HG03378 (cell line): Measurements from ENCODE around the gene DEFB118.
"Not testable (repeated sequence)": the region's sequence is repeated elsewhere in the genome, so short reads cannot be mapped to it uniquely, and the experiment has no call there.

ENCODE experiments used
- ATAC-seq: cut with Tn5 transposase; IDR thresholded peaks from one replicate; pipeline ENCODE4 v1.9.1; 2021; ENCODE audit warnings: mild to moderate bottlenecking, moderate library complexity; ENCODE audit not compliant: unreplicated experiment

DEFB118 gene, protein sequence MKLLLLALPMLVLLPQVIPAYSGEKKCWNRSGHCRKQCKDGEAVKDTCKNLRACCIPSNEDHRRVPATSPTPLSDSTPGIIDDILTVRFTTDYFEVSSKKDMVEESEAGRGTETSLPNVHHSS

DNA sequence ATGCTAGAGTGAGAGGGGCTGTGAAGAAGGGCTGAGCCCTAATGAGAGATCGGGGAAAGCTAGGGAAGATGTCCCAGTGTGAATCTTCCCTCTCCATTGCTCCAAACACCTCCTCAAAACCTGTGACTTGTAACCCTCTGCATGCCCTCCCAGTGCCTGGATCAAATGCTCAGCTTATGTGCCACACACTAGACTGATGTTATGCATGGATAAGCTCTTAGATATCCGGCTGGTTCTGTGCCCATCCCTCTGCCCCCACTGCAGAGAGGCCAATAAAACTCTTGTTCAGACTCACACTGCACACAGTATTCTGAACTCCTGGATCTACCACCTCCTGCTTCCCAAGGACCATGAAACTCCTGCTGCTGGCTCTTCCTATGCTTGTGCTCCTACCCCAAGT, at the start of gene DEFB118:
Gene DEFB118, plus strand, starts transcription at position 301 of the 400 bp plus-strand sequence. Its CDS starts 50 bp downstream, at position 351.
- ATAC-seq, result no peak

DNA sequence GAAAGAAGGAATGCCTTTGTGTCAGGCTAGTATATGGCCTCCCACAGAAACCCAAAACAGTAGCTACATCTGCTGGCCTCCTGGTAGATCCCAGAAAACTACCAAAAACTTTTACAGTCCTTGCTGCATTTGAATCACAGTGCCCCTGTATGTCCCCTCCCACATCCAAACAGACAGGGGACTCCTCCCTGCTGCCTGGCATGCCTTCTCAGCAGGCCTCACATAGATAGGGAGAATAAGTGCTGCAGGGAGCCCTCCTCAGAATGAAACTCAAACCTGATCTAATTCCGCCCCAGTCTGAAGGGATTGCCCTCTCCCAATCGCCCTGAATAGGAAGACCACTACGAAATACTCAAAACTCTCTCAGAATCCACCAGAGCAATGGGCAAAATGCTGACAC, 45.9 kb upstream of the DEFB118 start:
- ATAC-seq, result no peak

DNA sequence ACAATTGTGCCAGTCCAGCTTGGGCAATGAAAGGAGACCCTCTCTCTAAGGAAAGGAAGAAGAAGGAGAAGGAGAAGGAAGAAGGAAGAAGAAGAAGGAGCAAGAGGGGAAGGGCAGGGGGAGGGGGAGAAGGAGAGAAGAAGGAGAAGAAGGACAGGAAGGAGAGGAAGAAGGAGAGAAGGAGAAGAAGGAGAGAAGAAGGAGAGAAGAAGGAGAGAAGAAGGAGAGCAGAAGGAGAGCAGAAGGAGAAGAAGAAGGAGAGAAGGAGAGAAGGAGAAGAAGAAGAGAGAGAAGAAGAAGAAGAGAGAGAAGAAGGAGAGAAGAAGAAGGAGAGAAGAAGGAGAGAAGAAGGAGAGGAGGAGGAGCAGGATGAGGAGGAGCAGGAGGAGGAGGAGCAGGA, 37.5 kb upstream of the DEFB118 start:
- no peak for ATAC-seq

DNA sequence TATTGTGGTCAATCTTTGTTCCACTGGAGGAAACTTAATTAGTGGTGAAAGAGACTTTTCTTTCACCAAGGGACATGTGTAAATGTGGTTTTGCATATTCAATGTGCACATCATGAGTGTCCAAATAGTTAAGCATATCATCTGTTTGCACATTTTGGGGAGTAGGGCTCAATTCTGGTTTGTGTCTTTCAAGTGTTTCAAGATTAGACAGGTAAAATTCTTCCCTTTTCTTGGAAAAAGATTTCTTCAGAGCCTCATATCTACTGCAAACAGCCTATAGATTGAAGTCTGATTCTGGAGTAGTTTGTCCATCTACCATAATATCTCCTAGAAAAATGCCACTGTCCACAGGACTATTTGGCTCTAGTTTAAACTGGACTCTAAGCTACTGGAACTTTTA, 26.9 kb upstream of the DEFB118 start:
- no peak for ATAC-seq

DNA sequence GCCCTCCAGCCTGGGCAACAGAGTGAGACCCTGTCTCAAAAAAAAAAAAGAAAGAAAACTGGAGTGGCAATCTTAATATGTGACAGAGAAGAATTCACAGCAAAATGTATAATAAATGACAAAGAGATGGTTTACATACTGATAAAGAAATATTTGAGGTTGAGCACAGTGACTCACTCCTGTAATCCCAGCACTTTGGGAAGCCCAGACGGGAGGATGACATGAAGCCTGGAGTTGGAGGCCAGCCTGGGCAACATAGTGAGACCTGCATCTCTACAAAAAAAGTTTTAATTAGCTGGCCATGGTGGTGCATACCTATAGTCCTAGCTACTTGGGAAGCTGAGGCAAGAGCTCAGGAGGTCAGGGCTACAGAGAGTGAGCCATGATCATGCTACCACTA, 12.4 kb upstream of the DEFB118 start:
- ATAC-seq, result no peak

DNA sequence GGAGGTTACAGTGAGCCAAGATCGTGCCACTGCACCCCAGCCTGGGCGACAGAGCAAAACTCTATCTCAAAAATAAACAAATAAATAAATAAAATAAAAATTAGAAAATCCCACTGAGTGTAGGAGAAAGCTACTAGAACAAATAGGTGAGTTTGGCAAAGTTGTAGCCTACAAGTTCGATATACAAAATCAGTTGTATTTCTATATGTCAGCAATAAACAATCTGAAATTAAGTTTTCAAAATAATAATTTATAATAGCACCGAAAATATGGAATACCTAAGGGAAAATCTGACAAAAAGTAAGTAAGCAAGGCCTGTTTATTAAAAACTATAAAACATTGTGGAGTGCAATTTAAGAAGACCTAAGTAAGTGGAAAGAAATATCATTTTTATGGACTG, 5.1 kb upstream of the DEFB118 start:
- no peak for ATAC-seq

DNA sequence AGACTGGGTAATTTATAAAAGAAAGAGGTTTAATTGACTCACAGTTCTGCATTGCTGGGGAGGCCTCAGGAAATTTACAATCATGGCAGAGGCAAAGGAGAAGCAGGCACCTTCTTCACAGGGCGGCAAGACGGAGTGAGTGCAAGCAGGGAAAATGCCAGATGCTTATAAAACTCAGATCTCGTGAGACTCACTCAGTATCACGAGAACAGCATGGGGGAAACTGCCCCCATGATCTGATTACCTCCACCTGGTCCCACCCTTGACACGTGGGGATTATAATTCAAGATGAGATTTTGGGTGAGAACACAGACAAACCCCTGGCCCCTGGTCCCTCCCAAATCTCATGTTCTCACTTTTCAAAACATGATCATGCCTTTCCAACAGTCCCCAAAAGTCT, 4.1 kb upstream of the DEFB118 start:
- not testable (repeated sequence) for ATAC-seq

DNA sequence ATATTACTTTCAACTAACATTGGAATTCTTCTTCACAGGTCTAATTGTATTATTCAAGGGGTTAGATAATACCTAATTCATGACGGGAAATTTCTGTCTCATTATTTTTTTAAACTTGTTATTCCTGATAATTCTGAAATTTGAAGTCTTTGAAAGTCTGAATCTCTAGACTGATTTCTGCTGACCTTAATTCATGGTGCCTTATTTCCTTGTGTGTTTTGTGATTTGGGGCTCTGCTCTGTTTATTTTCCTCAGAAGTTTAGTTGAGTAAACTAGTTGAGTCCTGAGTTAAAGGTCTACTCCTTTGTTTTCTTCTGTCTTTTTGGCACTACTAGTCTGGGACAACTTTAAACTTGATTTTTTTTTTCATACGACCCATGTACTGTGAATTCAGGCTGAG, 5.9 kb downstream of the DEFB118 start:
- no peak for ATAC-seq

DNA sequence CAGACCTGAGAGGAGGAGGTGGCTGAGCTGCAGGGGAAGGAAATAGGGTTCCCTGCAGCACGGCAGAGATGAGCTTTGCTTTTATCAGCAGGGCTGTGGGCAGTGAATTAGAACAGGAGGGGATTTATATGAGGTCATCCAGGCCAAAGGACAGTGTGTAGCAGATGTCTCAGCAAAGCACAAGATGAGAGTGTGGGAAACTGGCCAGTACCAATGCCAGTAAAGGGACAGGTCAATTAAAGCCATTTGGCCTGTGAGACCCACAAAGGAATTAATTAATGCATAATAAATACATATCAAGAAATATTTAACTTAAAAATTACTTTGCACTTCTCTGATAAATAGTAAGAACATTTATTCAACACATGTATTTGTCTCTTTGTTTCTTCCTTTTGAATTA, 22.1 kb downstream of the DEFB118 start, which contains the start of gene DEFB119:
Gene DEFB119, minus strand, starts transcription at position 101 of the 400 bp plus-strand sequence. CDS start 107 bp downstream, outside the sequence.
- no peak for ATAC-seq

DNA sequence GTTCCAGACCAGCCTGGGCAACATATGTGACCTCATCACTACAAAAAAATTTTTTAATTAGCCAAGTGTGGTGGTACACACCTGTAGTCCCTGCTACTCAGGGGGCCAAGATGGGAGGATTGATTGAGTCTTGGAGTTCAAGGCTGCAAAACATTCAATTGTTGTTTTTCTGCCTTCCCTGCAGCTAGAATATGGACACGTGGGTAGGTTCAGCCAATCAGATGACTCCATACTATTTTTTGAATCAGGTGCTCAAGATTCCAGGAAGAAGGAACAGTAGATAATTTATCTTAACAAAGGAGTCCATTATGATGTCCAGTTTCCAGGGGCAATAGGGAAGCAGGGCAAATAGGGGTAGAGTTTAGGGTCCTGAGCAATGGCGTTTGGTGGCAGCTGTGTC, 24.4 kb downstream of the DEFB118 start:
- no peak for ATAC-seq

DNA sequence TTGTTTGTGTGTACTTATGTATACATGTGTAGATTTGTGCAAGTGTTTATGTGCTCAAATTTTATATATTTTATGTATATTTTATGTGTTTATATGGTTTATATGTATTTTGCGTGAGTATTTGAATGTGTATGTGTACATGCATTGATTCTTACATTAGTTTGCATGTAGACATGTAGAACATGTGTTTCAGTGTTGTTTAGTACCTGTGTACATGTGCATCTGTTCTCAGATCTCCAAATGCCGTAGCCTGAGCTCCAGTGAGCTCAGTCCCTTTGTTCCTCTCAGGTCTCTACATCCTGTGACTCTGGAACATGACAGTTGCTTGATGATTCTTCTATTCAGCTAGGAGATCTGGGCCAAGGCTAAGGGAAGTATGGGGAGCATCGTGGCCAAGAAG, 26.5 kb downstream of the DEFB118 start:
- ATAC-seq, result no peak

DNA sequence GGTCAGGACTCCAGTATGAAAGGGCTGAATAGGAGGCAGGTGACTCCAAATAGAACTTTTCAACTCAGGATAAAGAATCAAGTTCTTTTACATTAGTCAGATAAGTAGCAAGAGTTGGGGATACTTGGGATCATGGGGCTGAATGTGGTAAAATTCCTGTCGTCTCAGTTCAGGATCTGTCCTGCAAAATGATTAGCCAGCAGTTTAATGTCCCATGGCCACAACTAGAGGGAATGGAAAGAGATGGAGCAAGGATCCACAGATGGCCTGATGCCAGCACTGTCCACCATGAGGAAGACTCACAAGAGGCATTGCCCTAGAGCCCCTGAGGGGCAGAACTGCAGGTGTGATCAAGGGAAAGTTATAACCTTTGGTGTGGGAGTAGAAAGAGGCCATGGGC, 35.5 kb downstream of the DEFB118 start:
- no peak for ATAC-seq

DNA sequence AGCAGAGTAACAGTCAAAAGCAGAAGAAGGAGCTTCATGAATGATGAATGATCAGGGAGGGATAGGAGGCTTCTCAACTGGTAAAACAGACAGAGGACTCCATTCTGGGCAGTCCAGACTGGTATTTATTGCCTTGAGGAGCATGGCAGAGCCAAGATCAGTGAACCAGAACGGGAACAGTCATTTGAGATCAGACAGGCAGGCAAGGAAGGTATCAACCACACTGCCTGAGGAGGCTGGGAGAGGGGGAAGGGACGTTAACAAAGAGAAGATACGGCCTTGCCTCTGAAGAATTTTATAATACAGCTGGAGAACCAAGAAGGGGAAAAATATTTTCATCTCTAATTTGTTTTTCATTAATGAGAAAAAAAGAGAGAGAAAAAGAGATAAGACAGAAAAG, 37.7 kb downstream of the DEFB118 start, which contains the start of gene DEFB121:
Gene DEFB121, minus strand, starts transcription at position 101 of the 400 bp plus-strand sequence. Its CDS starts 63 bp downstream, at position 38.
- ATAC-seq, result no peak

DNA sequence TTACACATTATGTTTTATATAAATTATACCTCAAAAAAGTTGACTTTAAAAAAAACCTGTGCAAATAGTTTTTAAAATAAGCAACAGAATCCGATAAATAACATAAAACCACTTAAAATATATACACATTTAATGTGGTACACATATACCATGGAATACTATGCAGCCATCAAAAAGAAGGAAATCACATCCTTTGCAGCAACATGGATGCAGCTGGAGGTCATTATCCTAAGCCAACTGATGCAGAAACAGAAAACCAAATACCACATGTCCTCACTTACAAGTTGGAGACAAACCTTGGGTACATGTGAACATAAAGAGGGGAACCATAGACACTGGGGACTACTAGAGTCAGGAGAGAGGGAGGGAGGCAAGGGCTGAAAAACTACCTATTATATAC, 41.6 kb downstream of the DEFB118 start:
- no peak for ATAC-seq

DNA sequence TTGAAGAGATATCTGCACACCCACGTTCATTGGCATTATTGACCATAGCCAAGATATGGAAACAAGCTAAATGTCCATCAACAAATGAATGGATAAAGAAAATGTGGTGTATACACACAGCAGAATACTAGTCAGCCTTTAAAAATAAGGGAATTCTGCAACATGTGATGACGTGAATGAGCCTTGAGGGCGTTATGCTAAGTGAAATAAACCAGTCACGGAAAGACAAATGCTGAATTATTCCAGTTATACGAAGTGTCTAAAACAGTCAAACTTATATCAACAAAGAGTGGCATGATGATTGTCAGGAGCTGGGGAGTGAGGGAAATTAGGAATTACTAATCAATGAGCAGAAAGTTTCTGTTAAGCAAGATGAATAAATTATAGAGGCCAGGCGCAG, 46.0 kb downstream of the DEFB118 start:
- no peak for ATAC-seq

DNA sequence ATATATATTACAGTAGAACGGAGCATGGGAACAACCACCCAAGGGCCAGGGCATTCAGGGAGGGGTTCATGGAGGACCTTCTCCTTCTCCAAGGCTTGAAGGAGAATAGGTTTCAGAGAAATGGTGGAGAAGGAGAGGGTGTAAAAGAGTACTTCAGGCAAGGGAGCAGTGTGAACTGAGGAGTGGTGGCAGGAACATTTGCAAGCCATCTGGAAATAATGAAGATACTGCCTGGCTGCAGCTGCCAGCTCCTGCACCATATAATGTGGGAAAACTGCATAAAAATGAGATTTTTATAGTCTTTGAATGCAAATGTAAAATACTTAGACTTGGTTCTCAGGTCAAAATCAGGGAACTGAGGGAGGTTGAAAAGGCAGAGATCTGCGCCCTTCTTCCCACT, 47.3 kb downstream of the DEFB118 start:
- ATAC-seq, result no peak

DNA sequence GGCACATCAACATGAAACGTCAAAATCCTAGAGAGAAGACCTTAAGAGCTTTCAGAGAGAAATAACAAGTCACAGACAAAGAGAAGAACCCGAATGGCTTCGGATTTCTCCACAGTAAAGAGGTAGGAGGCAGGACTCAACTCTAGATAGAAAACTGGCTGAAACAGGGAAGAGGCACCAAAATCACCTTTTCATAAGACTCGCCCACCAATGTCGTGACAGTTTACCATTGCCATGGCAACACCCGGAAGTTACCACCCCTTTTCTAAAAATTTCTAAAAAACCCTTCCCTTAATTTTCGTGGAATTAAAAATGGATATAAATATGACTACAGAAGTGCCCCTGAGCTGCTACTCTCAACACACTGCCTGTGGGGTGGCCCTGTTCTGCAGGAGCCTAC, 49.9 kb downstream of the DEFB118 start:
- ATAC-seq, result no peak
